OCI-LY7 (cell line): Measurements from ENCODE around the gene COL23A1. TPM values are rescaled to one million over a fixed set of nuclear protein-coding genes. Genes with fewer than 3 reads are reported as not detected.

Experiments
- BruUV-seq: library from RNA; stranded (reverse); fragments of 400-500 nt; replicated peaks from 2 replicates; lab custom pipeline; 2021; lab: Mats Ljungman, UMichigan
- CTCF ChIA-PET: fragments of 300-600 bp; sonication (Branson Sonifier 250); formaldehyde crosslinking; loops from one replicate; lab custom pipeline; 2022; ENCODE audit warnings: antibody characterized with exemption; ENCODE audit not compliant: unreplicated experiment; lab: Charles Lee
- POLR2A ChIA-PET: fragments of 300-600 bp; sonication (Branson Sonifier 250); formaldehyde crosslinking; loops from one replicate; lab custom pipeline; 2022; ENCODE audit warnings: antibody characterized with exemption; lab: Charles Lee
- DNase-seq: peaks from one replicate; pipeline ENCODE4 v3.0.0-alpha.2; 2015; ENCODE audit warnings: low spot score
- H2AFZ ChIP-seq: fragments of 200-600 bp; sonication (generic), shearing (Covaris generic); 2 replicates; pipeline ENCODE4 v1.6.1; 2014; ENCODE audit warnings: mild to moderate bottlenecking, antibody characterized with exemption, low read length, moderate library complexity
- H3K27ac ChIP-seq: fragments of 200-600 bp; sonication (generic); 2 replicates; pipeline ENCODE4 v1.5.1; 2014; ENCODE audit warnings: mixed run types, low read depth, mild to moderate bottlenecking, moderate library complexity, low read length, inconsistent platforms; ENCODE audit not compliant: poor library complexity, severe bottlenecking
- H3K36me3 ChIP-seq: fragments of 200-600 bp; sonication (generic); 2 replicates; pipeline ENCODE4 v1.6.1; 2014; ENCODE audit warnings: mild to moderate bottlenecking, antibody characterized with exemption, low read length, moderate library complexity, mixed read lengths; ENCODE audit not compliant: insufficient read depth
- H3K4me1 ChIP-seq: fragments of 200-600 bp; sonication (generic); 2 replicates; pipeline ENCODE4 v1.5.1; 2014; ENCODE audit warnings: mild to moderate bottlenecking, low read length; ENCODE audit not compliant: insufficient read depth, poor library complexity, severe bottlenecking
- H3K4me2 ChIP-seq: fragments of 200-600 bp; sonication (generic); 2 replicates; pipeline ENCODE4 v1.6.1; 2014; ENCODE audit warnings: mild to moderate bottlenecking, low read length
- H3K4me3 ChIP-seq: fragments of 200-600 bp; sonication (generic); 2 replicates; pipeline ENCODE4 v1.5.1; 2014; ENCODE audit warnings: mild to moderate bottlenecking, low read depth, low read length; ENCODE audit not compliant: poor library complexity, severe bottlenecking
- H3K79me2 ChIP-seq: fragments of 200-600 bp; sonication (generic); 2 replicates; pipeline ENCODE4 v1.6.1; 2016; ENCODE audit warnings: low read depth, mild to moderate bottlenecking, low read length, moderate library complexity, mixed read lengths; ENCODE audit not compliant: insufficient read depth
- H3K9me2 ChIP-seq: fragments of 200-600 bp; sonication (generic); 2 replicates; pipeline ENCODE4 v1.6.1; 2016; ENCODE audit warnings: mild to moderate bottlenecking, low read length, mixed read lengths; ENCODE audit not compliant: insufficient read depth
- H3K9me3 ChIP-seq: fragments of 200-600 bp; sonication (generic); 2 replicates; pipeline ENCODE4 v1.6.1; 2014; ENCODE audit warnings: mild to moderate bottlenecking, mixed run types, low read length, mixed read lengths
- H4K20me1 ChIP-seq: fragments of 200-600 bp; sonication (generic); 2 replicates; pipeline ENCODE4 v1.6.1; 2014; ENCODE audit warnings: mild to moderate bottlenecking, antibody characterized with exemption, low read length, moderate library complexity, mixed read lengths; ENCODE audit not compliant: insufficient read depth
- CTCF ChIP-seq: fragments of 200-600 bp; sonication (generic); conservative IDR thresholded peaks from 2 replicates; pipeline ENCODE4 v1.5.1; 2014; ENCODE audit warnings: mild to moderate bottlenecking, antibody characterized with exemption, low read length, moderate library complexity, mixed read lengths
- EZH2phosphoT487 ChIP-seq: fragments of 200-600 bp; sonication (generic); IDR thresholded peaks from 2 replicates; pipeline ENCODE4 v1.6.1; 2018; ENCODE audit warnings: low read depth, borderline replicate concordance, mild to moderate bottlenecking, mixed run types, antibody characterized with exemption, low read length, moderate library complexity, mixed read lengths
- intact Hi-C: fragments of 100-400 bp; cut with micrococcal nuclease; formaldehyde crosslinking; loops from one replicate; pipeline ENCODE4 v1.10.0; 2022; ENCODE audit not compliant: unreplicated experiment
- total RNA-seq, 2 experiments: library from RNA; depleted of rRNA in 1 of 2; stranded (reverse); fragments of >200 nt in 1 of 2; shearing (Covaris generic) in 1 of 2; gene quantifications; 2 replicates each; pipeline ENCODE4 v1.2.3, GENCODE V29; 2014 to 2022

COL23A1 gene
- total RNA-seq, 2 experiments from 2014 or later = 0.53 TPM; not detected in 1

GRCh38 chr5:178496214-178496613, 94.0 kb downstream of the COL23A1 start:
- BruUV-seq = no TSS peak
- no peak for TF ChIP-seq CTCF
- TF ChIP-seq EZH2phosphoT487 = no peak

GRCh38 chr5:178495706-178496105, 94.5 kb downstream of the COL23A1 start:
- Histone ChIP-seq H3K27ac (no peak overlapping the region), H3K36me3 (no peaks in the 10 kb centered on the region), H3K9me2 (no peaks in the 10 kb centered on the region), H4K20me1 (no peaks in the 10 kb centered on the region), H2AFZ (no peak overlapping the region), H3K79me2 (no peaks in the 10 kb centered on the region), H3K4me1 (no peaks in the 10 kb centered on the region), H3K4me3 (no peak overlapping the region), H3K4me2 (no peak overlapping the region), H3K9me3 (no peaks in the 10 kb centered on the region)
- intact Hi-C loops = no loop called here
- DNase-seq = no peak
- BruUV-seq = no TSS peak
- CTCF ChIA-PET = interaction anchor here (0.6 kb wide), 1 partner anchor 526 kb away, joined by 3 read pairs; no protein-coding TSS in a partner anchor
- POLR2A ChIA-PET = no interaction called here
- TF ChIP-seq CTCF = no peak
- no peak for TF ChIP-seq EZH2phosphoT487

More at GRCh38 chr5:178496214-178496613, 94.0 kb downstream of the COL23A1 start:
- no peaks in the 10 kb centered on the region for H3K36me3 ChIP-seq
- H3K9me3 ChIP-seq = no peaks in the 10 kb centered on the region
- H4K20me1 ChIP-seq = no peaks in the 10 kb centered on the region
- no peaks in the 10 kb centered on the region for H3K79me2 ChIP-seq
- ChIA-PET CTCF (no interaction called here), POLR2A (no interaction called here)
- no peak overlapping the region for H3K4me2 ChIP-seq
- intact Hi-C loops = no loop called here
- H3K27ac ChIP-seq = no peak overlapping the region
- H3K4me1 ChIP-seq = no peaks in the 10 kb centered on the region
- no peaks in the 10 kb centered on the region for H3K9me2 ChIP-seq
- H2AFZ ChIP-seq = no peak overlapping the region
- no peak for DNase-seq
- H3K4me3 ChIP-seq = no peak overlapping the region

- Histone ChIP-seq H3K4me3 (no peak overlapping the region), H4K20me1 (no peaks in the 10 kb centered on the region), H3K36me3 (no peaks in the 10 kb centered on the region), H2AFZ (no peak overlapping the region), H3K9me2 (no peaks in the 10 kb centered on the region), H3K9me3 (no peaks in the 10 kb centered on the region), H3K79me2 (no peaks in the 10 kb centered on the region), H3K4me2 (no peak overlapping the region), H3K4me1 (no peaks in the 10 kb centered on the region), H3K27ac (no peak overlapping the region)
- DNase-seq = no peak
- no TSS peak for BruUV-seq
- intact Hi-C loops = no loop called here
- POLR2A ChIA-PET = no interaction called here
- TF ChIP-seq EZH2phosphoT487 = no peak
- no peak for TF ChIP-seq CTCF
- CTCF ChIA-PET = no interaction called here
Measured at GRCh38 chr5:178492278-178492677, 97.9 kb downstream of the COL23A1 start.
